22Rv1 (cell line): ENCODE results near the gene TAS2R41.

ENCODE experiments used
- H3K27ac ChIP-seq: fragments of 450-650 bp; 2 replicates; pipeline ENCODE4 v1.5.1; 2017
- ZFX ChIP-seq: fragments of 450-650 bp; IDR thresholded peaks from 2 replicates; pipeline ENCODE4 v1.6.1; 2017; ENCODE audit warnings: antibody characterized with exemption, borderline replicate concordance
- TF ChIP-seq, protein P1 (sequence below): fragments of 450-650 bp; IDR thresholded peaks from 2 replicates; pipeline ENCODE4 v1.5.1; 2017; ENCODE audit warnings: mild to moderate bottlenecking

Gene TAS2R41

GRCh38 chr7:143437578-143437977 lies 40.1 kb upstream of the TAS2R41 start:
- H3K27ac ChIP-seq: no peak overlapping the region
- TF ChIP-seq, protein P1, sequence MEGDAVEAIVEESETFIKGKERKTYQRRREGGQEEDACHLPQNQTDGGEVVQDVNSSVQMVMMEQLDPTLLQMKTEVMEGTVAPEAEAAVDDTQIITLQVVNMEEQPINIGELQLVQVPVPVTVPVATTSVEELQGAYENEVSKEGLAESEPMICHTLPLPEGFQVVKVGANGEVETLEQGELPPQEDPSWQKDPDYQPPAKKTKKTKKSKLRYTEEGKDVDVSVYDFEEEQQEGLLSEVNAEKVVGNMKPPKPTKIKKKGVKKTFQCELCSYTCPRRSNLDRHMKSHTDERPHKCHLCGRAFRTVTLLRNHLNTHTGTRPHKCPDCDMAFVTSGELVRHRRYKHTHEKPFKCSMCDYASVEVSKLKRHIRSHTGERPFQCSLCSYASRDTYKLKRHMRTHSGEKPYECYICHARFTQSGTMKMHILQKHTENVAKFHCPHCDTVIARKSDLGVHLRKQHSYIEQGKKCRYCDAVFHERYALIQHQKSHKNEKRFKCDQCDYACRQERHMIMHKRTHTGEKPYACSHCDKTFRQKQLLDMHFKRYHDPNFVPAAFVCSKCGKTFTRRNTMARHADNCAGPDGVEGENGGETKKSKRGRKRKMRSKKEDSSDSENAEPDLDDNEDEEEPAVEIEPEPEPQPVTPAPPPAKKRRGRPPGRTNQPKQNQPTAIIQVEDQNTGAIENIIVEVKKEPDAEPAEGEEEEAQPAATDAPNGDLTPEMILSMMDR: no peak
- TF ChIP-seq ZFX: no peak

GRCh38 chr7:143439866-143440265 lies 37.8 kb upstream of the TAS2R41 start:
- TF ChIP-seq, protein P1: no peak
- TF ChIP-seq ZFX: no peak
- no peak overlapping the region for H3K27ac ChIP-seq

DNA sequence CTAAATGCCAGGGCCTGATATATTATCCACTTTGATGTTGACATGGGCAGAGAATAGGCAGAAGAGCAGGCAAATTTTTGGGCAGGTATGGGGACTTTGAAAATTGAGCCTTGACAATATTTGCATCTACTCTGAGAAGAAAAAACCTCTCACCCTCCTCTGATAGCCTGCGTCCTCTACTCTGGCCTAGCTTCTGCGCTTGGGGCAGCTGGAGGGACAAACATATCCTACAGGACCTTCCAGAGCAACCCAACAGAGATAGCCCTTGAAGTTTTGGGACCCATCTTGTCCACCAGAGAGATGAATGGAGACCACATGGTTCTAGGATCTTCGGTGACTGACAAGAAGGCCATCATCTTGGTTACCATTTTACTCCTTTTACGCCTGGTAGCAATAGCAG lies 34.5 kb upstream of the TAS2R41 start, which contains the start of gene TAS2R60:
TSS of gene TAS2R60 (plus strand) at position 301 of the 400 bp plus-strand sequence. CDS start at position 301, 0 bp downstream.
- no peak for TF ChIP-seq ZFX
- TF ChIP-seq, protein P1: no peak
- no peak within 1 kb of the TSS for H3K27ac ChIP-seq

DNA sequence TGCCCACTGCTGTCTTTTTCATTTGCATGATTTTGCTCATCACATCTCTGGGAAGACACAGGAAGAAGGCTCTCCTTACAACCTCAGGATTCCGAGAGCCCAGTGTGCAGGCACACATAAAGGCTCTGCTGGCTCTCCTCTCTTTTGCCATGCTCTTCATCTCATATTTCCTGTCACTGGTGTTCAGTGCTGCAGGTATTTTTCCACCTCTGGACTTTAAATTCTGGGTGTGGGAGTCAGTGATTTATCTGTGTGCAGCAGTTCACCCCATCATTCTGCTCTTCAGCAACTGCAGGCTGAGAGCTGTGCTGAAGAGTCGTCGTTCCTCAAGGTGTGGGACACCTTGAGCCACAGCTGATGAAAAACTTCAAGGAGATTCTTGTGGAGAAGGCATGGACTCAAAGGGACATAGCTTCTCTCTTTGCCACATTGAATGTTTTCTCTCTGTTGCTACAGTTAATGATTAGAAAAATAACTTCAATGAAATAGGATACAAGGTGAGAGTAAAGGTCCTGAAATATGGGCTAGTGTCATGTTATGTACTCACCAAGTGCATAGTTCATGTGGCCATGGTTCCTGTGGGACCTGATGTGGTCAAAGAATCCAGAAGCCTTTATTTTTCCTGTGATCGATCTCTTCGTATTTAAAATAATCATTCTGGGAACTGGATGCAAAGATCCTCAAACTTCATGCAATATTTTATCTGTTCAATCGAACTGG lies 33.5 kb upstream of the TAS2R41 start:
- no peak overlapping the region for H3K27ac ChIP-seq

GRCh38 chr7:143444785-143445184 lies 32.9 kb upstream of the TAS2R41 start:
- no peak overlapping the region for H3K27ac ChIP-seq
- TF ChIP-seq, protein P1: no peak
- no peak for TF ChIP-seq ZFX

More for the DNA sequence above, 33.5 kb upstream of the TAS2R41 start:
- TF ChIP-seq ZFX: no peak
- TF ChIP-seq, protein P1: no peak

GRCh38 chr7:143447466-143447865 lies 30.2 kb upstream of the TAS2R41 start:
- no peak overlapping the region for H3K27ac ChIP-seq
- no peak for TF ChIP-seq ZFX
- TF ChIP-seq, protein P1: no peak

DNA sequence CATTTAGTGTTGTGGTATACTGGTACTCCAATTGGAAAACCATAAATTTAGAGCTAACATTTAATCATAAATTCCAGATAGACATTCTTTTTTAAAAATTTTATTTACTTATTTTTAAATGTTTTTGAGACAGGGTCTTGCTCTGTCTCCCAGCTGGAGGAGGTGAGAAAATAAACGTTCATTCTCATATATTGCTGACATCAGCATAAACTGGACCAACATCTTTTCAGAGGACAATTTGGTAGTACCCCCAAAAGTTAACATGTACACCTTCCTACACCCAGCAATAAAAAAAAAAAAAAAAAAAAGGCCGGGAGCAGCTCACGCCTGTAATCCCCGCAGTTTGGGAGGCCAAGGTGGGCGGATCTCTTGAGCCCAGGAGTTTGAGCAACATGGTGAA lies 29.2 kb upstream of the TAS2R41 start:
- TF ChIP-seq ZFX: no peak
- TF ChIP-seq, protein P1: no peak
- H3K27ac ChIP-seq: no peak overlapping the region
